Measurements from ENCODE around the gene CD274.
"Not testable (repeated sequence)": the region's sequence is repeated elsewhere in the genome, so short reads cannot be mapped to it uniquely, and the experiment has no call there.

CD274 gene

DNA sequence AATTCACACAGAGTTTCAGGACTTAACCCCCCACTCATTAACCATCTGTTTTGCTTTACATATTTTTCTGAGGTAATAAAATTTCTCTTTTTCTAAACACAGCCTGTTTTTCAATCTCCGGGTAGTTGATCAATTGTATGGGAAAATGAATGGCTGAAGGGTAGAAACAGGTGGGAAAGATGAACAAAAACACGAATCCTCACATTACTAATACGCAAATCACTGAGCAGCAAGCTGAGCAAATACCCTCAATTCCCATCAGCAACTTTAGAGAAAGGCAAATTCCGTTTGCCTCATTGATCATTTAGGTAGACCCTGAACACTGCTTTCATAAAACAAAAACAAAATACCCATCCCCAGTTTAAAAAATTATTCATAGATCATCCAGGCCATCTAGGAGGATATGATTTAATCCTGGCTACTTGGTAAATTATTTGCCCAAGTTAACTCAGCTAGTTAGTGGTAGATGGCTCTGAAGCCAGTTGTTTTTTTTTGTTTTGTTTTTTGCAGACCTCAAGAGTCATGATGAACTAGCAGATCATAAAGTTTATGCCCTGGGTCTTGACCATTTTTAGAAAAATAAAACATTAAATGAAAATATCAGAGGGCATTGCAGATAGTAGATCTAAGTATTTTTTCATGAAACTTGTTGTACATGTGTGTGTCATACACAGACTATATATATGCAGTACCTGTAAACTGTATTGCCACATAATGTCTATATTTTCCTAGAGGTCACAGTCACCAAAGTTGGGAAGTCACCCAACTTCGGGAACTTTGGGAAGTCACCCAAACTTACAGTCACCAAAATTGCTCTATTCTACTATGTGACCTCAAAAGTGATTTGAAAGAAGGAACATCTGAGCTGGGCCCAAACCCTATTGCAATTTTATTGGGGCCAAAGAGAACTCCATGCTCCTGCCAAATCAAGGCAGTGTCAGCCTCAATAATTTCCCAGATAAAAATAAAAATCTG lies 1.6 kb upstream of the CD274 start:
- 88 to 98% methylated on average over 2 to 4 of the region's 5 CpGs for WGBS, 2 experiments (ENCODE audit: insufficient coverage in 2 of 2)
- Histone ChIP-seq H3K4me3 (ENCODE audit: extremely low read depth, insufficient read depth, low read length, poor library complexity, severe bottlenecking) (no peak overlapping the region), H3K36me3 (ENCODE audit: control insufficient read depth, insufficient read depth, low read length) (no peaks in the 10 kb centered on the region), H3K9me3 (ENCODE audit: control insufficient read depth, low read length) (no peaks in the 10 kb centered on the region), H3K27ac (ENCODE audit: low read depth, low read length, severe bottlenecking) (no peak overlapping the region), H3K4me1 (ENCODE audit: control insufficient read depth, insufficient read depth, low read length, poor library complexity, severe bottlenecking) (peaks cover 6% of the 10 kb centered on the region)

DNA sequence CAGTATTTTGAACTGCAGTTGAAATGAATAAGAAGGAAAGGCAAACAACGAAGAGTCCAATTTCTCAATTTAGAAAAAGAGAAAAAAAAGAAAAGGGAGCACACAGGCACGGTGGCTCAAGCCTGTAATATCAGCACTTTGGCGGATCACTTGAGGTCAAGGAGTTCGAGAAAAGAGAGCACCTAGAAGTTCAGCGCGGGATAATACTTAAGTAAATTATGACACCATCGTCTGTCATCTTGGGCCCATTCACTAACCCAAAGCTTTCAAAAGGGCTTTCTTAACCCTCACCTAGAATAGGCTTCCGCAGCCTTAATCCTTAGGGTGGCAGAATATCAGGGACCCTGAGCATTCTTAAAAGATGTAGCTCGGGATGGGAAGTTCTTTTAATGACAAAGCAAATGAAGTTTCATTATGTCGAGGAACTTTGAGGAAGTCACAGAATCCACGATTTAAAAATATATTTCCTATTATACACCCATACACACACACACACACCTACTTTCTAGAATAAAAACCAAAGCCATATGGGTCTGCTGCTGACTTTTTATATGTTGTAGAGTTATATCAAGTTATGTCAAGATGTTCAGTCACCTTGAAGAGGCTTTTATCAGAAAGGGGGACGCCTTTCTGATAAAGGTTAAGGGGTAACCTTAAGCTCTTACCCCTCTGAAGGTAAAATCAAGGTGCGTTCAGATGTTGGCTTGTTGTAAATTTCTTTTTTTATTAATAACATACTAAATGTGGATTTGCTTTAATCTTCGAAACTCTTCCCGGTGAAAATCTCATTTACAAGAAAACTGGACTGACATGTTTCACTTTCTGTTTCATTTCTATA lies 602 bp upstream of the CD274 start:
- WGBS, 2 experiments (ENCODE audit: insufficient coverage in 2 of 2) = 98% methylated on average over 7 to 8 of the region's 15 CpGs
- H3K27ac ChIP-seq (ENCODE audit: low read depth, low read length, severe bottlenecking) = no peak overlapping the region
- no peaks in the 10 kb centered on the region for H3K9me3 ChIP-seq (ENCODE audit: control insufficient read depth, low read length)
- H3K4me3 ChIP-seq (ENCODE audit: extremely low read depth, insufficient read depth, low read length, poor library complexity, severe bottlenecking) = peak overlapping the region; percentile 25
- H3K36me3 ChIP-seq (ENCODE audit: control insufficient read depth, insufficient read depth, low read length) = no peaks in the 10 kb centered on the region
- peaks cover 6% of the 10 kb centered on the region for H3K4me1 ChIP-seq (ENCODE audit: control insufficient read depth, insufficient read depth, low read length, poor library complexity, severe bottlenecking)

DNA sequence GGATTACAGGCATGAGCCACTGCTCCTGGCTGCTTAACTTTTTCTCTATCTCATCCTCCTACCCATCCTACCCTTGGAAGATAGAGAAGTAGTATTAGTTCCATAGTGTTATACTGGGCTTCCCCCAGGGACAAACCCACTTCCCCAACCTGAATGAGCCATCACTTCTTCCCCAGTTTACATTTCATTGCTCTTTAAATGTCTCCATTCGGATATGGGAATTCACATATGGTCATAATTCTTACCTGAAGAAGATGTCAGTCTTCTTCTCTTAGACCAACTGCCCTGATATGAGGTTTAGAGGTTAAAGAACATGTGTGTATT lies 1.9 kb downstream of the CD274 start:
- H3K4me3 ChIP-seq (ENCODE audit: extremely low read depth, insufficient read depth, low read length, poor library complexity, severe bottlenecking) = no peak overlapping the region
- no peak overlapping the region for H3K27ac ChIP-seq (ENCODE audit: low read depth, low read length, severe bottlenecking)
- WGBS, 2 experiments (ENCODE audit: insufficient coverage in 2 of 2) = no CpG with 5 or more reads among the region's 1 CpG

GRCh38 chr9:5453004-5453403 lies 2.7 kb downstream of the CD274 start:
- H3K4me3 ChIP-seq (ENCODE audit: extremely low read depth, insufficient read depth, low read length, poor library complexity, severe bottlenecking) = no peak overlapping the region
- H3K9me3 ChIP-seq (ENCODE audit: control insufficient read depth, low read length) = no peaks in the 10 kb centered on the region
- H3K27ac ChIP-seq (ENCODE audit: low read depth, low read length, severe bottlenecking) = no peak overlapping the region
- H3K4me1 ChIP-seq (ENCODE audit: control insufficient read depth, insufficient read depth, low read length, poor library complexity, severe bottlenecking) = no peaks in the 10 kb centered on the region
- 100% methylated on average over 2 of the region's 2 CpGs; no CpG with 5 or more reads in 1 of the 2 experiments for WGBS, 2 experiments (ENCODE audit: insufficient coverage in 2 of 2)
- H3K36me3 ChIP-seq (ENCODE audit: control insufficient read depth, insufficient read depth, low read length) = peaks cover 2% of the 10 kb centered on the region

More for the DNA sequence above, 1.9 kb downstream of the CD274 start:
- H3K36me3 ChIP-seq (ENCODE audit: control insufficient read depth, insufficient read depth, low read length) = no peaks in the 10 kb centered on the region
- H3K4me1 ChIP-seq (ENCODE audit: control insufficient read depth, insufficient read depth, low read length, poor library complexity, severe bottlenecking) = no peaks in the 10 kb centered on the region
- no peaks in the 10 kb centered on the region for H3K9me3 ChIP-seq (ENCODE audit: control insufficient read depth, low read length)

DNA sequence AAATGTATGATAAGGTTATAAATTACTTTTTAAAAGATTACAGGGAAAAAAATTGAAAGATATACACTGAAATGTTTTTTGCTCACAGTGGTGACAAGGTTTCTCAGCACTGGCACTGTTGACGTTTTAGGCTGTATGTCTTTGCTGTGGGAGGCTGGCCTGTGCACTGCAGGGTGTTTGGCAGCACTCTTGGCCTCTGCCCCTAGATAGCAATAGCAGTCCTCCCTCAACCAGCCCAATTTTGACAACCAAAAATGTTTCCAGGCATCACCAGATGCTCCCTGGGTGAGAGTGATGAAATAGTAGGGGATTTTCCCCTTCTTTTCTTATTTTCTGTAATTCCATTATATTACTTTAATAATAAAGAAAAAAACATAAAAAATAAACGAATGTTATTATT lies 3.3 kb downstream of the CD274 start:
- peaks cover 4% of the 10 kb centered on the region for H3K36me3 ChIP-seq (ENCODE audit: control insufficient read depth, insufficient read depth, low read length)
- no peaks in the 10 kb centered on the region for H3K9me3 ChIP-seq (ENCODE audit: control insufficient read depth, low read length)
- no peak overlapping the region for H3K27ac ChIP-seq (ENCODE audit: low read depth, low read length, severe bottlenecking)
- no peaks in the 10 kb centered on the region for H3K4me1 ChIP-seq (ENCODE audit: control insufficient read depth, insufficient read depth, low read length, poor library complexity, severe bottlenecking)
- WGBS, 2 experiments (ENCODE audit: insufficient coverage in 2 of 2) = 14 to 71% methylated on average over 1 of the region's 2 CpGs
- H3K4me3 ChIP-seq (ENCODE audit: extremely low read depth, insufficient read depth, low read length, poor library complexity, severe bottlenecking) = no peak overlapping the region

- no CpG with 5 or more reads among the region's 2 CpGs for WGBS, 2 experiments (ENCODE audit: insufficient coverage in 2 of 2)
- H3K4me3 ChIP-seq (ENCODE audit: extremely low read depth, insufficient read depth, low read length, poor library complexity, severe bottlenecking) = no peak overlapping the region
- no peaks in the 10 kb centered on the region for H3K9me3 ChIP-seq (ENCODE audit: control insufficient read depth, low read length)
- H3K27ac ChIP-seq (ENCODE audit: low read depth, low read length, severe bottlenecking) = no peak overlapping the region
- no peaks in the 10 kb centered on the region for H3K4me1 ChIP-seq (ENCODE audit: control insufficient read depth, insufficient read depth, low read length, poor library complexity, severe bottlenecking)
- peaks cover 4% of the 10 kb centered on the region for H3K36me3 ChIP-seq (ENCODE audit: control insufficient read depth, insufficient read depth, low read length)
Measured at GRCh38 chr9:5455181-5455580, 4.8 kb downstream of the CD274 start.

DNA sequence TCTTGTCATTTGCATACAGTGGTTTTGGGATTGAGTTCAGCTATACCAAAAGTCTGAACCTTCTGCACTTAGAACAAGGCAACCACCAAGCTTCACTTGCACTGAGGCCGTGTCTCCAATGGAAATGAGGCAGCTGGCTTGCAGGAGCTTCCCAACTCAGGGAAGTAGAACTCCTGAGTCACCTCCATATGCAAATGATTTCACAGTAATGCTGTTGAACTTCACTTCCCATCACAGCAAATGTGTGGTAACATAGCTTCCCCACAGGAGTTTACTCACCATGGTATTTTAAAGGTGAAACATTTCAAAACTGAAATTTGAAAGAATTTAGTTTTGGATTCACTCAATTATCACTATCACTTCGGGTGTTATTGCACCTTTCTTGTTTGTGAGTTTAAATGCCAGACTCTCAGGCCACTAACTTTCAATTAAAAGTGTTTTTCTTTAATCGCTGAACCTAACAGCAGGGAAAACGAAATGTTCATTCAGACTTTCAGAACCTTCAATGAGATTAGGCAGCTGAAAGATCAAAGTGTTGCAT lies 9.0 kb downstream of the CD274 start:
- H3K36me3 ChIP-seq (ENCODE audit: control insufficient read depth, insufficient read depth, low read length) = peaks cover 4% of the 10 kb centered on the region
- H3K4me1 ChIP-seq (ENCODE audit: control insufficient read depth, insufficient read depth, low read length, poor library complexity, severe bottlenecking) = no peaks in the 10 kb centered on the region
- 80 to 95% methylated on average over 2 to 4 of the region's 4 CpGs for WGBS, 2 experiments (ENCODE audit: insufficient coverage in 2 of 2)
- H3K27ac ChIP-seq (ENCODE audit: low read depth, low read length, severe bottlenecking) = no peak overlapping the region
- no peak overlapping the region for H3K4me3 ChIP-seq (ENCODE audit: extremely low read depth, insufficient read depth, low read length, poor library complexity, severe bottlenecking)
- no peaks in the 10 kb centered on the region for H3K9me3 ChIP-seq (ENCODE audit: control insufficient read depth, low read length)

DNA sequence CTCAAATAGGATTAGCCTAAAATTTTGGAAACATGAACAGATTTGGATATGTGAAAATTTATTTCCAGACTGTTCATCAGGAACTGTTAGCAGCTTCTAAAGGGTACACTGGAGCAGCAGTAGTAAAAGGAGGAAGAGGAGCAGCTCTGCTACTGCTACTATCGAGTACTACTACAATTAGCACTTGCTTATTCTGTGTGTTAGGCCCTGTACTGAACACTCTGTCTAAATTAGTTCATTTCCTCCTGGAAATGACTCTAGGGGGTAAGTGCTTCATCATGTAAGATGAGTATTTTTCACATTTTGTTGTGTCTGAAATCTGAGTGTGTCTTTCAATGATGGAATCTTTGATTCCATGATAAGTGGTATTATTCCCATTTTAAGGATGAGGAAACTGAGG lies 9.8 kb downstream of the CD274 start:
- H3K4me3 ChIP-seq (ENCODE audit: extremely low read depth, insufficient read depth, low read length, poor library complexity, severe bottlenecking) = no peak overlapping the region
- peaks cover 4% of the 10 kb centered on the region for H3K36me3 ChIP-seq (ENCODE audit: control insufficient read depth, insufficient read depth, low read length)
- no peaks in the 10 kb centered on the region for H3K4me1 ChIP-seq (ENCODE audit: control insufficient read depth, insufficient read depth, low read length, poor library complexity, severe bottlenecking)
- H3K9me3 ChIP-seq (ENCODE audit: control insufficient read depth, low read length) = no peaks in the 10 kb centered on the region
- H3K27ac ChIP-seq (ENCODE audit: low read depth, low read length, severe bottlenecking) = no peak overlapping the region
- no CpG with 5 or more reads among the region's 1 CpG for WGBS, 2 experiments (ENCODE audit: insufficient coverage in 2 of 2)

DNA sequence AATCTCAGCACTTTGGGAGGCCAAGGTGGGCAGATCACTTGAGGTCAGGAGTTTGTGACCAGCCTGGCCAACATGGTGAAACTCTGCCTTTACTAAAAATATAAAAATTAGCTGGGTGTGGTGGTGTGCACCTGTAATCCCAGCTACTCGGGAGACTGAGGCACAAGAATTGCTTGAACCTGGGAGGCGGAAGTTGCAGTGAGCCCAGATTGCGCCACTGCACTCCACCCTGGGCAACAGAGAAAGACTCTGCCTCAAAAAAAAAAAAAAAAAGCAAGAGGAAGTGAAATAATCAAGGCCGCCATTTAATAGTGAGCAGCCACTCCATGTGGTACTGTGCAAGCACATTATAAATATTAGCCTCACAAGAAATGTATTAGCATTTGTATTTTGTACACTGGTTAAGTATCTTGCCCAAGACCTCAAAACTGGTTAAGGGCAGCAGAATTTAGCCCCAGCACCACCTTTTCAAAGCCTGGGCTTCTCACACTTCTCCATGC lies 14.5 kb downstream of the CD274 start:
- not testable (repeated sequence) for H3K27ac ChIP-seq (ENCODE audit: low read depth, low read length, severe bottlenecking); H3K4me1 ChIP-seq (ENCODE audit: control insufficient read depth, insufficient read depth, low read length, poor library complexity, severe bottlenecking); H3K9me3 ChIP-seq (ENCODE audit: control insufficient read depth, low read length); H3K36me3 ChIP-seq (ENCODE audit: control insufficient read depth, insufficient read depth, low read length); H3K4me3 ChIP-seq (ENCODE audit: extremely low read depth, insufficient read depth, low read length, poor library complexity, severe bottlenecking)
- 93 to 100% methylated on average over 1 to 3 of the region's 4 CpGs for WGBS, 2 experiments (ENCODE audit: insufficient coverage in 2 of 2)

GRCh38 chr9:5466005-5466404 lies 15.7 kb downstream of the CD274 start:
- Histone ChIP-seq H3K4me3 (ENCODE audit: extremely low read depth, insufficient read depth, low read length, poor library complexity, severe bottlenecking) (no peak overlapping the region), H3K27ac (ENCODE audit: low read depth, low read length, severe bottlenecking) (no peak overlapping the region), H3K36me3 (ENCODE audit: control insufficient read depth, insufficient read depth, low read length) (no peaks in the 10 kb centered on the region), H3K4me1 (ENCODE audit: control insufficient read depth, insufficient read depth, low read length, poor library complexity, severe bottlenecking) (no peaks in the 10 kb centered on the region), H3K9me3 (ENCODE audit: control insufficient read depth, low read length) (no peaks in the 10 kb centered on the region)
- no CpG with 5 or more reads among the region's 1 CpG for WGBS, 2 experiments (ENCODE audit: insufficient coverage in 2 of 2)

Measured in mesodermal cell (in vitro differentiated cells).